Small intestine (tissue), 4 donors: Measurements from ENCODE around the gene ZSCAN30. TPM values are rescaled to one million over a fixed set of nuclear protein-coding genes. Genes with fewer than 3 reads are reported as not detected.

Experiments used
- polyA plus RNA-seq, 4 donors: library from polyadenylated mRNA; stranded (reverse) in 3 of 4; unstranded in 1 of 4; fragments of 200-250 nt in 3 of 4; fragments of 120-200 nt in 1 of 4; gene quantifications; one replicate each; pipeline versions ENCODE4 v1.2.1 to v1.2.3, GENCODE V29; 2013
- donor health status: healthy with polysubstance abuse.
- donor health status: Bipolar disorder and iron deficiency.
- donor health status: healthy.

The ZSCAN30 gene
- polyA plus RNA-seq, 4 donors, result 4.8 to 38.3 (median 9.7) TPM

Other genes starting within 250 kb of the ZSCAN30 start
- gene MAPRE2, start 248.8 kb downstream of the ZSCAN30 start, polyA plus RNA-seq, result 10 to 100 TPM in 2 of 4 donors, 1 to 10 TPM in 2; 6.2 to 19.8 (median 11.2) TPM
- 10 to 100 TPM in 2 of 4 donors, 1 to 10 TPM in 2; 5.7 to 39.1 (median 9.2) TPM for gene ZNF397, start 49.2 kb downstream of the ZSCAN30 start, polyA plus RNA-seq
- gene ZNF24, start 54.2 kb upstream of the ZSCAN30 start, polyA plus RNA-seq, result 10 to 100 TPM; 13.5 to 47.8 (median 14.3) TPM
- gene ZNF396, start 87.1 kb upstream of the ZSCAN30 start, polyA plus RNA-seq, result 1 to 10 TPM; 1.1 to 2.8 (median 2.3) TPM
- 10 to 100 TPM; 33.1 to 37.0 (median 35.6) TPM for gene INO80C, start 207.7 kb upstream of the ZSCAN30 start, polyA plus RNA-seq